HG03066 (cell line): ENCODE data around the gene PNPLA2.
A peak's percentile ranks its signal among the peaks of the same experiment; 100 is the strongest.

Experiments used
- ATAC-seq: cut with Tn5 transposase; IDR thresholded peaks from one replicate; pipeline ENCODE4 v1.9.1; 2021; ENCODE audit warnings: low read depth; ENCODE audit not compliant: unreplicated experiment

PNPLA2 gene

GRCh38 chr11:797296-798092 is 21.2 kb upstream of the PNPLA2 start:
- peak; percentile 53 for ATAC-seq

- peak; percentile 45 for ATAC-seq
Measured at GRCh38 chr11:798093-798713, 20.5 kb upstream of the PNPLA2 start, which contains the start of gene SLC25A22. SLC25A22 (minus strand) TSS chr11:798281; CDS start chr11:795006, 3,275 bp downstream.

DNA sequence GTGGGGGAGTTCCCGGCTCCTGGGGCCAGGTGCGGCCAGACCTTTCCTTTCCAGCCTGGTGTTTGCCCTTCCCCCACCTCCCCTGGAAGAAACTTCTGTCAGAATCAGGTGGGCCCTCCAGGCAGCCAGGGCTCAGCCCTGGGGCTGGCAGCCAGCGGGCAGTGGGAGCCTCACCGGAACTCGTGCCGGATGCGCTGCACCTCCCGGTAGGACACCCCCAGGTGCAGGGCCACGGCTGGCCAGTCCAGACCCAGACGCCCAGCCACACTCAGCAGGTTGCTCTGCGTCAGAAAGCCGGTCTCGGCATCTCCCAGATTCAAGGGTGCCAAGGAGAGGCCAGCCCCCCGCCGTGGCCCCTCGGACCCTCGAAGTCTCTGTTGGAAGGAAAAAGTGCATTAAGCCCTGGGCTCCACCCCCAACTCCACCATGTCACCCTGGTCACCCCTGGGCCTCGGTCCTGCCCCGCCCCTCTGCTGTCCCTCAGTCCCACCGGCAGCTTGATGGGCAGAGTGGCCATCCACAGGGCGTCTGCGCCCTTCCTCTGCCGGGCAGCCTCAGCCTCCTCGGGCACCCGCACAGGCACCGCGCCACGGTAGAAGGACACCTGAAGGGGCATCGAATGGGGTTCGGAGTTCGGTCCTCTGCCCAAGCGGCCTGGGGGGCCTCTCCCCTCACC is 18.9 kb upstream of the PNPLA2 start:
- no peak for ATAC-seq

- ATAC-seq: no peak
Measured at GRCh38 chr11:800473-800872, 18.2 kb upstream of the PNPLA2 start.

- ATAC-seq: no peak
Measured at GRCh38 chr11:801097-801780, 17.5 kb upstream of the PNPLA2 start.

GRCh38 chr11:802018-802617 is 16.6 kb upstream of the PNPLA2 start:
- no peak for ATAC-seq

- no peak for ATAC-seq
Measured at GRCh38 chr11:802693-803466, 15.8 kb upstream of the PNPLA2 start.

GRCh38 chr11:803467-803742 is 15.3 kb upstream of the PNPLA2 start:
- no peak for ATAC-seq

DNA sequence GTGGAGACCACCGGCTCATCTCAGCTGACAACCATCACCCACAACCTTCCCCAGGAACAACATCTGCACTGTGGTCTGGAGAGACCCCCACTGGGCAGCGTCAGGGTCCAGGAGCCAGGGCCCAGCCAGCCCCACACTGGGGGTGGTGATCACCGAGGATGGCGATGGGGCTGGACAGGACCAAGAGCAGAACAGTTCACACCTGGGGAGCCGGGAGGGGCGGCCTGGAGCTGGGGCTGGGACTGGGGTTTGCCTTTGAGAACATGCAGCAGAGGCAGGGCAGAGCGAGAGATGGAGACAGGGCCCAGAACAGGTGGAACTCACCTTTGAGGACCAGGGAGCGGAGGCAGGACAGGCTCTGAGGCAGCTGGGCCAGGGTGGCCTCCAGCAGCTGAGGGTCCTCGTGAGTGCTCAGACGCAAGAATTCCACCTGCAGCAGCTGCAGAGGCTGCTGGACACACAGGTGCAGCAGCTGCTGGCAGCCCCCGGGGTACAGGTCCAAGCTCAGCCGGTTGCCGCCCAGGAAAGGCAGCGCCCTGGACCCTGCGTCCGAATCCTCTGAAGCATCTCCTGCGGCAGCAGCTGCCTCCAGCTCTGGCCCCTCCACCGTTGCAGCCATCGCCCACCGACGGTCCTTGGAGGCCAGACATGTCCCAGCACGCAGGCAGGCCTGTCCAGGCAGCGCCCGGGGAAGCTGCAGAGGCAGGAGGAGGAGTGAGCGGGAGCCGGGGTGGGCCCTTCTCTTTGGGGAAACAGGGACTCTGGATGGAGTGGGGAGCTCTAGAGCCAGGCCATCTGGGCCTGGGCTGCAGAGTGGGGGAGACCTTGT is 14.7 kb upstream of the PNPLA2 start:
- ATAC-seq: no peak

- no peak for ATAC-seq
Measured at GRCh38 chr11:804599-804964, 14.1 kb upstream of the PNPLA2 start.

GRCh38 chr11:808427-809286 is 10.1 kb upstream of the PNPLA2 start:
- ATAC-seq: no peak

- peak; percentile 72 for ATAC-seq
Measured at GRCh38 chr11:809287-810039, 9.3 kb upstream of the PNPLA2 start, which contains the start of gene RPLP2. RPLP2 (plus strand) TSS chr11:809967; CDS start chr11:810235, 268 bp downstream.

DNA sequence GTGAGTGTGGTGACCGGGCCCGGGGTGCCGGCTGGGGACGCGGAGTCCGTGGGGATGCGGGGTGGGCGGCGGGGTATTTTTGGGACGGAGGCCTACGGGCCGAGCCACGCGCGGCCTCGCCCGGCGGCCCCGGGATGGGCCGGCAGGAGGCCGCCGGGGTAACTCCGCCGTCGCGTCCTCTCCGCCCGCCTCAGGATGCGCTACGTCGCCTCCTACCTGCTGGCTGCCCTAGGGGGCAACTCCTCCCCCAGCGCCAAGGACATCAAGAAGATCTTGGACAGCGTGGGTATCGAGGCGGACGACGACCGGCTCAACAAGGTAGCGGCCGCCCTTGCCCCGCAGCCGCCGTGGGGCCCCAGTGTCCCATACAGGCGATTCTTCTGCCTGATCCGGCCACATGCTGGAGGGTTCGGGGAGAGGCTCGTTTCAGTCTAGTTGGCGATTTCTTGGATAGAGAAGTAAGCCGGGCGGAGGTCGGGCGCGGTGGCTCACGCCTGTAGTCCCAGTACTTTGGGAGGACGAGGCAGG is 8.6 kb upstream of the PNPLA2 start:
- no peak for ATAC-seq

DNA sequence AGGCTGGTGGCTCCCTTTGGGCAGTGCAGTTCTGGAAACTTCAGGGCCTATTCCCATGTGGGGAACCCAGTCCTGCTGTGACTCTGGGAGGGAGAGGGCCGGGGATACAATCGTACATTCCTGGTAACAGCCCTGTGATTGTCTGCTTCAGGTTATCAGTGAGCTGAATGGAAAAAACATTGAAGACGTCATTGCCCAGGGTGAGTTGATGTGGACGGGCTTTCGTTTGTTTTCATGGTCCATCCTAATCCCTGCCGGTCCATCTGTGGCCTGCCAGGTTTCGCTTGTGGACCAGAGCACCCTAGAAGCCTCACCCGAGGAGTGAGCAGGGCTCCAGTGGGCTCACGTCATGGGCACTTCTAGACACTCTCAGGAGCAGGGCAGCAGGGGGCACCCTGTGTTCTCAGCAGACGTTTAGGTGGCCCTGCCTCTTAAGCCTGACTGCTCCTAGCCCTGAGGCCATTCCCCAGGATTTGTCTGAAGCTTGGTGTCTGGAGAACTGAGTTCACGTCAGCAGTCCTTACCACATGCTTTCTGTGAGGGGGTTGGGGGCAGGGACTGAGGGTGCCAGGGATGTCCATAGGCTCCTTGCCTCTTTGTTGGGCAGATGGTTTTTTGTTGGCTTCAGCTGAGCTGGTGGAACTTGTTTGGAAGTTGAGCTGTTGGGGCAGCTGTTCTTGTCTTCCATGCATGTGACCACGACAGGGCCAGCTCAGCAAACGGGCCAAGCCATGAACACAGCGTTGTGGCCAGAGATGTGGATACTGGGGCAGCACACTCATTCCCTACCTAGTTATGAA is 7.1 kb upstream of the PNPLA2 start:
- no peak for ATAC-seq

DNA sequence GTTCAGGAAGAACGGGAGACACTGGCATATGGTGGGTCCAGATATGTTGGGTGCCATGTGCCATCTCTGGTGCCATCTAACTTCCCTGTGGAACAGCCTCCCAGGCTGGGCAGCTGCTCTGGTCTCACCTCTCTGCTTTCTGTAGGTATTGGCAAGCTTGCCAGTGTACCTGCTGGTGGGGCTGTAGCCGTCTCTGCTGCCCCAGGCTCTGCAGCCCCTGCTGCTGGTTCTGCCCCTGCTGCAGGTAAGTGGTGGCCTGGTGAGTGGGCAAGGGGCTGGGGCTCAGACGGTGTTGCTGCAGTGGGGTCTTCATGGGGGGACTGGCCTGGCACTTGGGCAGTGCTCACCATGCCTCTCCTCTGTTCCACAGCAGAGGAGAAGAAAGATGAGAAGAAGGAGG is 6.3 kb upstream of the PNPLA2 start:
- ATAC-seq: no peak

DNA sequence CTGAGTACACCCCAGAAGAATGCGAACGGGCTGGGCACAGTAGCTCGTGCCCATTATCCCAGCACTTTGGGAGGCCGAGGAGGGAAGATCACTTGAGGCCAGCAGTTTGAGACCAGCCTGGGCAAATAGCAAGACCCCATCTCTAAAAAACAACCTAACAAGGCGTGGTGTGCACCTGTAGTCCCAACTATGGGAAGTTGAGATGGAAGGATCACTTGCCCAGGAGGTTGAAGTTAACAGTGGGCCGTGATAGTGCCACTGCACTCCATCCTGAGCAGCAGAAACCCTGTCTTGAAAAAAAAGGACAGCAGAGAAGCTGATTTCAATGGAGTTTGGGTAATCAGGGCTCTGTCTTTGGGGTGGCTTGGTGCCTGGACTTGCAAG is 5.7 kb upstream of the PNPLA2 start:
- no peak for ATAC-seq
